Endothelial cell of umbilical vein (primary cell): Measurements from ENCODE around the gene KRT33B. TPM values are rescaled to one million over a fixed set of nuclear protein-coding genes. Genes with fewer than 3 reads are reported as not detected.

ENCODE experiments used
- BruUV-seq: library from RNA; stranded (reverse); fragments of 400-500 nt; replicated peaks from 2 replicates; lab custom pipeline; 2021; lab: Mats Ljungman, UMichigan
- CTCF ChIA-PET: fragments of 300-600, 350-600 bp; sonication (Branson Sonifier 250); formaldehyde crosslinking; loops from one replicate; lab custom pipeline; 2021; ENCODE audit warnings: antibody characterized with exemption, inconsistent platforms; lab: Charles Lee
- POLR2A ChIA-PET: fragments of 300-600, 350-600 bp; sonication (Branson Sonifier 250); formaldehyde crosslinking; loops from one replicate; lab custom pipeline; 2021; ENCODE audit warnings: antibody characterized with exemption, inconsistent platforms; lab: Charles Lee
- DNase-seq: peaks from one replicate; pipeline ENCODE4 v3.0.0-alpha.2; 2011; ENCODE audit warnings: low read depth, low spot score
- FAIRE-seq: peaks from 2 replicates; lab custom pipeline; 2011; peaks lifted over from hg19 to GRCh38; lab: Jason Lieb, UNC
- H2AFZ ChIP-seq: 2 replicates; pipeline ENCODE4 v1.6.0; 2012; ENCODE audit warnings: low read depth, low read length, control low read depth, inconsistent platforms
- H3K27ac ChIP-seq: 2 replicates; pipeline ENCODE4 v1.5.1; 2011; ENCODE audit warnings: low read depth, mild to moderate bottlenecking, control low read depth, low read length, moderate library complexity; ENCODE audit not compliant: insufficient read depth
- H3K27me3 ChIP-seq, 2 experiments: 2 replicates each; pipeline versions ENCODE4 v1.6.0 to v1.6.1; 2011; ENCODE audit warnings: low read length in 2 of 2, mixed read lengths in 1 of 2; ENCODE audit not compliant: control insufficient read depth in 2 of 2, insufficient read depth in 2 of 2
- H3K36me3 ChIP-seq, 2 experiments: 2 replicates in 1 of 2; 3 replicates in 1 of 2; pipeline ENCODE4 v1.5.1; 2011; ENCODE audit warnings: low read length in 2 of 2, mild to moderate bottlenecking in 1 of 2, moderate library complexity in 1 of 2; ENCODE audit not compliant: control insufficient read depth in 2 of 2, insufficient read depth in 2 of 2; ENCODE audit errors: extremely low read depth in 1 of 2
- H3K4me1 ChIP-seq: 3 replicates; pipeline ENCODE4 v1.5.1; 2011; ENCODE audit warnings: mild to moderate bottlenecking, low read length; ENCODE audit not compliant: control insufficient read depth, insufficient read depth; ENCODE audit errors: extremely low read depth
- H3K4me2 ChIP-seq: 2 replicates; pipeline ENCODE4 v1.6.1; 2011; ENCODE audit warnings: low read length, control low read depth, mixed read lengths; ENCODE audit not compliant: insufficient read depth
- H3K4me3 ChIP-seq, 3 experiments: fragments of 200-600 bp in 1 of 3; sonication (generic), shearing (Covaris generic) in 1 of 3; replicated peaks in 1 of 3; 2 replicates each; pipeline ENCODE4 v1.5.1; 2011 to 2016; ENCODE audit warnings: control low read depth in 3 of 3, low read length in 3 of 3, mild to moderate bottlenecking in 2 of 3, inconsistent platforms in 1 of 3, low read depth in 1 of 3, moderate library complexity in 1 of 3; ENCODE audit not compliant: insufficient read depth in 1 of 3
- H3K79me2 ChIP-seq: 2 replicates; pipeline ENCODE4 v1.6.0; 2012; ENCODE audit warnings: low read length, inconsistent platforms; ENCODE audit not compliant: control insufficient read depth, insufficient read depth
- H3K9ac ChIP-seq: replicated peaks from 2 replicates; pipeline ENCODE3; 2011; ENCODE audit warnings: low read length, control low read depth; ENCODE audit not compliant: insufficient read depth; ENCODE audit errors: extremely low read depth
- H3K9me1 ChIP-seq: replicated peaks from 3 replicates; pipeline ENCODE4 v1.6.0; 2011; ENCODE audit warnings: mild to moderate bottlenecking, low read length; ENCODE audit not compliant: control insufficient read depth, insufficient read depth; ENCODE audit errors: extremely low read depth
- H3K9me3 ChIP-seq: replicated peaks from 2 replicates; pipeline ENCODE4 v1.5.1; 2012; ENCODE audit warnings: low read length, inconsistent platforms; ENCODE audit not compliant: control insufficient read depth, insufficient read depth
- H4K20me1 ChIP-seq: replicated peaks from 2 replicates; pipeline ENCODE3; 2011; ENCODE audit warnings: mild to moderate bottlenecking, low read length; ENCODE audit not compliant: control insufficient read depth, insufficient read depth; ENCODE audit errors: extremely low read depth
- CTCF ChIP-seq, 2 donors: IDR thresholded peaks; 1 replicate in 1 of 2; 2 replicates in 1 of 2; pipeline ENCODE4 v1.5.1; 2011; ENCODE audit warnings: low read length in 2 of 2, mild to moderate bottlenecking in 2 of 2, moderate library complexity in 2 of 2, control low read depth in 1 of 2, inconsistent platforms in 1 of 2, low read depth in 1 of 2; ENCODE audit not compliant: insufficient read depth in 1 of 2; ENCODE audit errors: extremely low read depth in 1 of 2
- EZH2 ChIP-seq: IDR thresholded peaks from 2 replicates; pipeline ENCODE4 v1.6.1; 2012; ENCODE audit warnings: borderline replicate concordance, low read depth, mild to moderate bottlenecking, moderate library complexity, low read length, inconsistent platforms; ENCODE audit not compliant: severe bottlenecking
- FOS ChIP-seq: IDR thresholded peaks from 2 replicates; pipeline ENCODE4 v1.6.1; 2011; ENCODE audit warnings: mild to moderate bottlenecking, low read length, moderate library complexity, borderline replicate concordance; ENCODE audit not compliant: insufficient read depth
- GATA2 ChIP-seq: IDR thresholded peaks from 2 replicates; pipeline ENCODE4 v1.7.0; 2011; ENCODE audit warnings: low read depth, mild to moderate bottlenecking, moderate library complexity, mixed read lengths, low read length; ENCODE audit not compliant: insufficient read length, insufficient read depth
- JUN ChIP-seq: IDR thresholded peaks from 2 replicates; pipeline ENCODE4 v1.6.1; 2011; ENCODE audit warnings: borderline replicate concordance, low read depth; ENCODE audit not compliant: insufficient read length, insufficient read depth
- MAX ChIP-seq: IDR thresholded peaks from 2 replicates; pipeline ENCODE4 v1.6.1; 2011; ENCODE audit not compliant: insufficient read depth, insufficient read length
- MYC ChIP-seq: IDR thresholded peaks from one replicate; pipeline ENCODE4 v1.6.1; 2011; ENCODE audit warnings: mild to moderate bottlenecking, low read depth, low read length
- POLR2A ChIP-seq: IDR thresholded peaks from 2 replicates; pipeline ENCODE4 v1.6.1; 2012; ENCODE audit warnings: low read depth, mild to moderate bottlenecking, control low read depth, low read length
- POLR2AphosphoS5 ChIP-seq: IDR thresholded peaks from 2 replicates; pipeline ENCODE4 v1.6.1; 2012; ENCODE audit warnings: low read depth, mild to moderate bottlenecking, control low read depth, low read length, moderate library complexity; ENCODE audit not compliant: insufficient read depth
- dilution Hi-C: fragments of 300-500 bp; cut with MboI; formaldehyde crosslinking; loops from one replicate; pipeline ENCODE4 v1.15.0; 2019; ENCODE audit warnings: low sequenced_read_pairs; ENCODE audit not compliant: extremely low pct_ligation_motif_present
- intact Hi-C: fragments of 100-400 bp; cut with micrococcal nuclease; formaldehyde crosslinking; loops from one replicate; pipeline ENCODE4 v1.10.0; 2022
- polyA plus RNA-seq, 4 experiments: library from polyadenylated mRNA; depleted of rRNA in 3 of 4; stranded (reverse) in 3 of 4; unstranded in 1 of 4; fragments of >200 nt; gene quantifications; 2 replicates each; pipeline versions ENCODE4 v1.2.1 to v1.2.3, GENCODE V29; 2011 to 2012; ENCODE audit warnings: missing spikeins in 1 of 4
- total RNA-seq: library from RNA; stranded (reverse); gene quantifications from 2 replicates; pipeline ENCODE4 v1.2.3, GENCODE V29; 2021

Gene KRT33B
- total and polyA plus RNA-seq, 2 donors (not counting 3 experiments of a cell fraction or from before 2014, with no cell fraction given) = not detected

- Histone ChIP-seq H3K4me1 (no peaks in the 10 kb centered on the region), H3K4me3 (no peak overlapping the region), H3K9me3 (no peaks in the 10 kb centered on the region), H3K36me3 (no peaks in the 10 kb centered on the region), H3K27ac (no peak overlapping the region), H3K27me3 (peaks cover 0 to 4% of the 10 kb centered on the region in 2 experiments), H3K79me2 (no peaks in the 10 kb centered on the region), H3K4me2 (no peak overlapping the region), H4K20me1 (no peaks in the 10 kb centered on the region), H2AFZ (no peak overlapping the region), H3K9ac (no peak overlapping the region), H3K9me1 (no peaks in the 10 kb centered on the region)
- FAIRE-seq (no peak), DNase-seq (no peak)
- TF ChIP-seq GATA2 = no peak
- no peak for TF ChIP-seq MYC
- TF ChIP-seq POLR2AphosphoS5 = no peak
- TF ChIP-seq JUN = no peak
- no peak for TF ChIP-seq CTCF (IDR thresholded peaks at IDR 0.05; ENCODE audit: extremely low read depth in 1 of 2, insufficient read depth in 1 of 2, low read depth in 1 of 2, low read length in 2 of 2)
- TF ChIP-seq POLR2A = no peak
- TF ChIP-seq MAX = no peak
- TF ChIP-seq FOS = no peak
- no peak for TF ChIP-seq EZH2
- intact Hi-C loops (no loop called here), dilution Hi-C loops (no loop called here)
- POLR2A ChIA-PET = no interaction called here
- BruUV-seq = no TSS peak
- CTCF ChIA-PET = interaction anchor here (0.7 kb wide), 1 partner anchor 136 kb away, joined by 3 read pairs; no protein-coding TSS in a partner anchor
Measured at GRCh38 chr17:41413353-41413957, 43.8 kb upstream of the KRT33B start.
